Heart right ventricle (tissue), 12 donors: ENCODE measurements around the gene MRPL45. TPM values are rescaled to one million over a fixed set of nuclear protein-coding genes. Genes with fewer than 3 reads are reported as not detected.

Experiments used
- polyA plus RNA-seq, 2 donors: library from polyadenylated mRNA; stranded (reverse); fragments of 200-250 nt; gene quantifications; one replicate each; pipeline ENCODE4 v1.2.3, GENCODE V29; 2013
- total RNA-seq, 10 donors: library from RNA; stranded (reverse); fragmentation: NEBNext Ultra II Directional in 3 of 10; extraction: Animal tissue kit (Norgen Biotek cat#: 25700) in 3 of 10; gene quantifications; one replicate each; pipeline versions ENCODE4 v1.2.1 to v1.2.4, GENCODE V29; 2021 to 2023
- donor health status: ischemic (EF 13 %, LVEDD 7.1; RV severe dilation, severe dysfunction).
- donor health status: healthy with polysubstance abuse.
- donor health status: DM: no; HTN: yes; CAD: no.
- donor health status: DM: no; HTN: no; CAD: no.
- donor health status: ischemic (EF 25% LVEDD 6.9; RV normal size, moderate dysfunction).
- donor health status: ischemic (EF 25% LVEDD 5.7; RV mildly dilated, moderate dysfunction).
- donor health status: healthy.
- donor health status: nonischemic (EF 11% LVEDD 7.7; RV severe dilation, severe dysfunction).
- donor health status: DM: yes; HTN: yes; CAD: no.
- donor health status: PGD.
- donor health status: ischemic (EF 29% LVEDD 5.4; RV normal size, mild dysfunction).
- donor health status: nonischemic (EF 23%, LVEDD 6.1; RV moderate dilation, normal function).

MRPL45 gene
- total and polyA plus RNA-seq, 12 donors, result 16.0 to 44.6 (median 38.1) TPM

Other genes starting within 250 kb of the MRPL45 start
- gene TBC1D3C, start 228.5 kb upstream of the MRPL45 start, total RNA-seq, result under 1 TPM in 1 of 10 donors, not detected in 9; 0.65 TPM
- gene TBC1D3C, start 228.5 kb upstream of the MRPL45 start, polyA plus RNA-seq, result under 1 TPM in 1 of 2 donors, not detected in 1; 0.88 TPM
- gene TBC1D3E, start 169.2 kb upstream of the MRPL45 start, total RNA-seq, result not detected
- under 1 TPM in 1 of 2 donors, not detected in 1; 0.03 TPM for gene TBC1D3E, start 169.2 kb upstream of the MRPL45 start, polyA plus RNA-seq
- gene TBC1D3, start 104.6 kb upstream of the MRPL45 start, total RNA-seq, result 1 to 10 TPM in 2 of 10 donors, not detected in 8; 1.9 to 2.8 TPM
- gene TBC1D3, start 104.6 kb upstream of the MRPL45 start, polyA plus RNA-seq, result under 1 TPM in 1 of 2 donors, not detected in 1; 0.03 TPM
- gene GPR179, start 46.8 kb downstream of the MRPL45 start, total RNA-seq, result under 1 TPM in 8 of 10 donors, not detected in 2; 0.02 to 0.09 (median 0.06) TPM
- gene GPR179, start 46.8 kb downstream of the MRPL45 start, polyA plus RNA-seq, result under 1 TPM; under 0.01 to 0.22 TPM
- 10 to 100 TPM; 11.2 to 23.8 (median 16.3) TPM for gene SOCS7, start 54.7 kb downstream of the MRPL45 start, total RNA-seq
- gene SOCS7, start 54.7 kb downstream of the MRPL45 start, polyA plus RNA-seq, result 1 to 10 TPM; 2.9 to 4.0 TPM
- 10 to 100 TPM; 48.3 to 78.4 (median 68.0) TPM for gene ARHGAP23, start 131.3 kb downstream of the MRPL45 start, total RNA-seq
- 10 to 100 TPM; 31.5 to 33.2 TPM for gene ARHGAP23, start 131.3 kb downstream of the MRPL45 start, polyA plus RNA-seq